AG04449 (cell line): ENCODE measurements around the gene UTF1.

ENCODE experiments used
- CTCF ChIA-PET: fragments of 350-600 bp; formaldehyde crosslinking; extraction: SDS; loops from one replicate; lab custom pipeline; 2021; ENCODE audit warnings: antibody characterized with exemption; lab: Yijun Ruan, JAX
- POLR2A ChIA-PET: fragments of 400-600, 350-600 bp; formaldehyde crosslinking; extraction: SDS; loops from one replicate; lab custom pipeline; 2020; ENCODE audit warnings: antibody characterized with exemption, inconsistent platforms; lab: Yijun Ruan, JAX
- DNase-seq: peaks from one replicate; pipeline ENCODE4 v3.0.0-alpha.2; 2010; ENCODE audit warnings: low read depth, low spot score
- H3K4me3 ChIP-seq: 2 replicates; pipeline ENCODE4 v1.5.1; 2011; ENCODE audit warnings: low read depth, mild to moderate bottlenecking, control low read depth, low read length
- CTCF ChIP-seq: IDR thresholded peaks from one replicate; pipeline ENCODE4 v1.5.1; 2011; ENCODE audit warnings: mild to moderate bottlenecking, moderate library complexity, low read length, control low read depth, inconsistent platforms; ENCODE audit not compliant: insufficient read depth; ENCODE audit errors: missing control alignments

Gene UTF1

GRCh38 chr10:133210398-133211140 is 19.4 kb upstream of the UTF1 start:
- CTCF ChIA-PET = interaction anchor here (0.9 kb wide), 1 partner anchor 91 kb away, joined by 3 read pairs; no protein-coding TSS in a partner anchor
- POLR2A ChIA-PET = no interaction called here
- DNase-seq = no peak
- TF ChIP-seq CTCF = no peak
- no peak overlapping the region for H3K4me3 ChIP-seq

GRCh38 chr10:133211141-133211830 is 18.7 kb upstream of the UTF1 start:
- ChIA-PET CTCF (no interaction called here), POLR2A (no interaction called here)
- no peak overlapping the region for H3K4me3 ChIP-seq
- DNase-seq = no peak
- TF ChIP-seq CTCF = no peak

GRCh38 chr10:133211959-133212852 is 17.8 kb upstream of the UTF1 start:
- H3K4me3 ChIP-seq = no peak overlapping the region
- no peak for DNase-seq
- CTCF ChIA-PET = no interaction called here
- POLR2A ChIA-PET = no interaction called here
- no peak for TF ChIP-seq CTCF

- DNase-seq = no peak
- TF ChIP-seq CTCF = no peak
- POLR2A ChIA-PET = no interaction called here
- no peak overlapping the region for H3K4me3 ChIP-seq
- CTCF ChIA-PET = no interaction called here
Observed at GRCh38 chr10:133212853-133213494, 17.0 kb upstream of the UTF1 start.

GRCh38 chr10:133213641-133214467 is 16.2 kb upstream of the UTF1 start:
- no peak for TF ChIP-seq CTCF
- DNase-seq = no peak
- CTCF ChIA-PET = no interaction called here
- no peak overlapping the region for H3K4me3 ChIP-seq
- POLR2A ChIA-PET = no interaction called here
